Tibial nerve (tissue), 4 donors: ENCODE data around the gene RIN3. TPM values are rescaled to one million over a fixed set of nuclear protein-coding genes. Genes with fewer than 3 reads are reported as not detected.
"Not testable (repeated sequence)": the region's sequence is repeated elsewhere in the genome, so short reads cannot be mapped to it uniquely, and the experiment has no call there.

Source experiments
- DNase-seq, 2 donors: peaks; one replicate each; pipeline ENCODE4 v3.0.0-alpha.2; 2019; ENCODE audit warnings: low spot score in 2 of 2
- H3K27ac ChIP-seq, 4 donors: fragments of 200-600 bp; sonication (generic) in 3 of 4; one replicate each; pipeline ENCODE4 v1.5.1; 2017 to 2019; ENCODE audit warnings: mild to moderate bottlenecking in 1 of 4
- H3K27me3 ChIP-seq, 2 donors: fragments of 200-600 bp; sonication (generic) in 1 of 2; one replicate each; pipeline versions ENCODE4 v1.5.1 to v1.6.0; 2017 to 2019
- H3K36me3 ChIP-seq, 3 donors: fragments of 200-600 bp; sonication (generic); one replicate each; pipeline ENCODE4 v1.5.1; 2018 to 2019
- H3K4me1 ChIP-seq, 4 donors: fragments of 200-600 bp; sonication (generic) in 3 of 4; one replicate each; pipeline ENCODE4 v1.5.1; 2017 to 2019
- H3K4me3 ChIP-seq, 4 donors: fragments of 200-600 bp; sonication (generic) in 3 of 4; one replicate each; pipeline ENCODE4 v1.5.1; 2017 to 2019; ENCODE audit warnings: mild to moderate bottlenecking in 1 of 4, moderate library complexity in 1 of 4
- H3K9me3 ChIP-seq, 4 donors: fragments of 200-600 bp; sonication (generic) in 3 of 4; one replicate each; pipeline ENCODE4 v1.5.1; 2017 to 2019
- EP300 ChIP-seq, 2 donors: sonication (generic); formaldehyde crosslinking; IDR thresholded peaks; one replicate each; pipeline ENCODE4 v1.6.1; 2017; ENCODE audit warnings: antibody characterized with exemption in 2 of 2, mild to moderate bottlenecking in 1 of 2
- POLR2A ChIP-seq, 2 donors: fragments of 450-650 bp; IDR thresholded peaks; one replicate each; pipeline ENCODE4 v1.6.1; 2017; ENCODE audit warnings: antibody characterized with exemption in 2 of 2, mild to moderate bottlenecking in 2 of 2, moderate library complexity in 2 of 2
- WGBS, 2 donors: methylation state at CpG; one replicate each; pipeline ENCODE4 v1.1.5; 2018; 5-methylcytosine and 5-hydroxymethylcytosine counted together
- total RNA-seq, 4 donors: library from RNA; depleted of rRNA; stranded (reverse); fragments of >200 nt; gene quantifications; one replicate each; pipeline ENCODE4 v1.1.0, GENCODE V29; 2016
- TF ChIP-seq, protein P1 (sequence below), 5 experiments: fragments of 200-600 bp in 3 of 5; fragments of 450-650 bp in 2 of 5; sonication (generic) in 3 of 5; IDR thresholded peaks; one replicate each; pipeline ENCODE4 v1.5.1; 2016 to 2019; ENCODE audit warnings: antibody characterized with exemption in 5 of 5, mild to moderate bottlenecking in 3 of 5, moderate library complexity in 2 of 5

Gene RIN3
- total RNA-seq, 4 donors from 2014 or later = 14.2 to 34.2 (median 15.5) TPM

DNA sequence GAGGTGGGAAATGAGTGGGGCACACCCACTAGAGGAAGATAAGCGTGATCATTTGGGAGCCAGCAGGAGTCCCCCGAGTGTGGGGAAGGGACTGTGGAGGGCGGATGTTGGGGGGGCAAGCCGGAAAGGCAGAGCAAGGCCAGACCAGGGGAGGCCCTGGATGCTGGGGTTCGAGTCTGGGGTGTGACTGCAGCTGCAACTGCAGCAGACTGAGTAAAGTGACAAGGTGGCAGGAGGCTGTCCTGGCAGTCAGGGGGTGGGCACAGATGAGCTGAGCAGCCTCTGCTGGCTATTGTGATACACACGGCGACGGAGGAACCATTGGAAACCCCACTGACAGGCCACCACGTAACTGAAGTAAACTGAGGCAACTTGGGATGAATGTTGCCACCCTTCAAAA, 124.7 kb downstream of the RIN3 start:
- no peak overlapping the region for H3K27ac ChIP-seq
- no peak overlapping the region for H3K4me3 ChIP-seq
- TF ChIP-seq EP300 (IDR thresholded peaks at IDR 0.05) = no peak
- TF ChIP-seq POLR2A (IDR thresholded peaks at IDR 0.05) = no peak
- TF ChIP-seq, protein P1, sequence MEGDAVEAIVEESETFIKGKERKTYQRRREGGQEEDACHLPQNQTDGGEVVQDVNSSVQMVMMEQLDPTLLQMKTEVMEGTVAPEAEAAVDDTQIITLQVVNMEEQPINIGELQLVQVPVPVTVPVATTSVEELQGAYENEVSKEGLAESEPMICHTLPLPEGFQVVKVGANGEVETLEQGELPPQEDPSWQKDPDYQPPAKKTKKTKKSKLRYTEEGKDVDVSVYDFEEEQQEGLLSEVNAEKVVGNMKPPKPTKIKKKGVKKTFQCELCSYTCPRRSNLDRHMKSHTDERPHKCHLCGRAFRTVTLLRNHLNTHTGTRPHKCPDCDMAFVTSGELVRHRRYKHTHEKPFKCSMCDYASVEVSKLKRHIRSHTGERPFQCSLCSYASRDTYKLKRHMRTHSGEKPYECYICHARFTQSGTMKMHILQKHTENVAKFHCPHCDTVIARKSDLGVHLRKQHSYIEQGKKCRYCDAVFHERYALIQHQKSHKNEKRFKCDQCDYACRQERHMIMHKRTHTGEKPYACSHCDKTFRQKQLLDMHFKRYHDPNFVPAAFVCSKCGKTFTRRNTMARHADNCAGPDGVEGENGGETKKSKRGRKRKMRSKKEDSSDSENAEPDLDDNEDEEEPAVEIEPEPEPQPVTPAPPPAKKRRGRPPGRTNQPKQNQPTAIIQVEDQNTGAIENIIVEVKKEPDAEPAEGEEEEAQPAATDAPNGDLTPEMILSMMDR (IDR thresholded peaks at IDR 0.05) = no peak
- peaks cover 0 to 16% (median 0%) of the 10 kb centered on the region in 3 donors for H3K36me3 ChIP-seq
- H3K27me3 ChIP-seq = no peaks in the 10 kb centered on the region
- no peaks in the 10 kb centered on the region for H3K9me3 ChIP-seq
- WGBS, 2 donors = 86 to 94% methylated on average over 9 of the region's 9 CpGs
- peaks cover 0 to 6% (median 0%) of the 10 kb centered on the region in 4 donors for H3K4me1 ChIP-seq
- no peak for DNase-seq

DNA sequence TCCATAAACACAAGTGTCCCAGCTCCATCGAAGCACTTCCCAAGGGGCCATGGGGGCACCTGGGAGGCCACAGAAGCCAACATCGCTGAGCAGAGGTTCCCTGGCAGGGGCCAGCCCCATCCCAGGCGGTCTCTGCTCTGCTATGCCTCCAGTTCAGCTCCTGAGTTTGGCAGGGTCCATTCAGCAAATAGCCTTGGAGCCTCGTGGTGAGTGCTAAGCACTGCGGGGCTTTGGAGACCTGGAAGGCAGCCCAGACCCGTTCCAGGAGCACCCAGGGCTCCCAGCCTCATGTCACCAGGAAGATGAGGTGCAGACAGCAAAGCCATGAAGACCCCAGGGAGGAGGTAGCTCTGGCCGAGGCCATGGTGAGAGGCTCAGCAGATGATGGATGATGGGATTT, 125.3 kb downstream of the RIN3 start:
- Histone ChIP-seq H3K4me1 (no peaks in the 10 kb centered on the region), H3K9me3 (no peaks in the 10 kb centered on the region), H3K27me3 (no peaks in the 10 kb centered on the region), H3K36me3 (peaks cover 0 to 16% (median 0%) of the 10 kb centered on the region in 3 donors), H3K4me3 (no peak overlapping the region), H3K27ac (no peak overlapping the region)
- DNase-seq = no peak
- WGBS, 2 donors = 56 to 61% methylated on average over 5 to 7 of the region's 7 CpGs
- TF ChIP-seq, protein P1 (IDR thresholded peaks at IDR 0.05) = no peak
- TF ChIP-seq POLR2A (IDR thresholded peaks at IDR 0.05) = no peak
- no peak for TF ChIP-seq EP300 (IDR thresholded peaks at IDR 0.05)

GRCh38 chr14:92639472-92640117, 126.0 kb downstream of the RIN3 start:
- DNase-seq, H3K27me3 ChIP-seq, H3K27ac ChIP-seq, H3K4me1 ChIP-seq, H3K4me3 ChIP-seq, H3K9me3 ChIP-seq: not testable (repeated sequence)
- peaks cover 0 to 17% (median 0%) of the 10 kb centered on the region in 3 donors for H3K36me3 ChIP-seq
- 90 to 92% methylated on average over 20 to 23 of the region's 23 CpGs for WGBS, 2 donors

DNA sequence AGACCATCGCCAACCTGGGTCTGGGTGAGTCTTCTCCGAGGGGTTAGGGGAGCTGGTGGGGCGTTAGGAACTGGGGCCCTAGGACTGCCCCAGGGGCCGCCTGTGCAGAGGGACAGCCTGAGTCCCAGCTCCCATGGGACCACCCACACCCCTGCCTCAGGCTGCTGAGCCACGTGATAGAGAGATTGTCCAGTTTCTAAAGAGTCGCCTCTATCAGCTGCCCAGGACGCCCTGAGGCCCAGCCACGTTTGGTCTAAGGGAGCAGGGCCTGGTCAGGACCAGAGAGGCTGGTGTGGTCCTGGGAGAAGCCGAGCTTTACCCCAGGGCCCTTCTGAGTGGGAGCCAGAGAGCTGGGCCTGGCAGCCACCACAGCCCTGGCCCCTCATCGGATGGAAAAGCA, 127.7 kb downstream of the RIN3 start:
- Histone ChIP-seq H3K36me3 (peaks cover 0 to 24% (median 0%) of the 10 kb centered on the region in 3 donors), H3K9me3 (peaks cover 0 to 12% (median 0%) of the 10 kb centered on the region in 4 donors), H3K27me3 (no peaks in the 10 kb centered on the region), H3K4me1 (no peaks in the 10 kb centered on the region), H3K27ac (no peak overlapping the region), H3K4me3 (no peak overlapping the region)
- 85 to 86% methylated on average over 5 to 9 of the region's 10 CpGs for WGBS, 2 donors
- no peak for TF ChIP-seq EP300 (IDR thresholded peaks at IDR 0.05)
- TF ChIP-seq POLR2A (IDR thresholded peaks at IDR 0.05) = no peak
- TF ChIP-seq, protein P1 (IDR thresholded peaks at IDR 0.05) = no peak
- no peak for DNase-seq

GRCh38 chr14:92644171-92644969, 130.8 kb downstream of the RIN3 start:
- TF ChIP-seq EP300 (IDR thresholded peaks at IDR 0.05) (no peak), POLR2A (IDR thresholded peaks at IDR 0.05) (no peak)
- TF ChIP-seq, protein P1 (IDR thresholded peaks at IDR 0.05) = no peak
- Histone ChIP-seq H3K4me1 (peaks cover 0 to 23% (median 13%) of the 10 kb centered on the region in 4 donors), H3K36me3 (peaks cover 0 to 24% (median 0%) of the 10 kb centered on the region in 3 donors), H3K4me3 (no peak overlapping the region), H3K9me3 (peaks cover 0 to 12% (median 0%) of the 10 kb centered on the region in 4 donors), H3K27me3 (no peaks in the 10 kb centered on the region), H3K27ac (peak overlapping the region in 1 of 4 donors; percentile 4)
- 67 to 74% methylated on average over 7 to 9 of the region's 9 CpGs for WGBS, 2 donors
- no peak for DNase-seq
